Neural cell (in vitro differentiated cells): ENCODE measurements around the gene LCN9.

Source experiments
- CTCF ChIP-seq: fragments of 450-650 bp; IDR thresholded peaks from 2 replicates; pipeline ENCODE4 v1.5.1; 2014; ENCODE audit warnings: antibody characterized with exemption, mild to moderate bottlenecking, moderate library complexity; ENCODE audit not compliant: poor library complexity, severe bottlenecking
- EZH2 ChIP-seq: fragments of 200-600, 300-800 bp; shearing (Covaris generic), sonication (generic); IDR thresholded peaks from 2 replicates; pipeline ENCODE4 v1.6.1; 2014; ENCODE audit warnings: antibody characterized with exemption, low read length, borderline replicate concordance, mild to moderate bottlenecking; ENCODE audit not compliant: insufficient read depth, poor library complexity, severe bottlenecking

- TF ChIP-seq EZH2 (no peak), CTCF (no peak)
Measured at GRCh38 chr9:135698767-135699166, 35.7 kb downstream of the LCN9 start.
